HepG2 (cell line): Measurements from ENCODE around the gene MAOB. TPM values are rescaled to one million over a fixed set of nuclear protein-coding genes. Genes with fewer than 3 reads are reported as not detected.

Experiments used
- ATAC-seq: fragments of 200-7000 bp; cut with Tn5 transposase; 3 replicates; pipeline ENCODE4 v1.9.1; 2020; ENCODE audit warnings: mild to moderate bottlenecking, moderate library complexity
- BruUV-seq: library from RNA; stranded (reverse); fragments of 400-500 nt; replicated peaks from 2 replicates; lab custom pipeline; 2021; lab: Mats Ljungman, UMichigan
- CTCF ChIA-PET: fragments of 300-600 bp; formaldehyde crosslinking; extraction: SDS; loops from one replicate; lab custom pipeline; 2021; ENCODE audit warnings: low total read pairs, inconsistent platforms, low intra/inter-chr PET ratio; lab: Yijun Ruan, JAX
- POLR2A ChIA-PET: fragments of 350-600 bp; sonication (Branson Sonifier 250); formaldehyde crosslinking; loops from one replicate; lab custom pipeline; 2020; ENCODE audit warnings: antibody characterized with exemption, inconsistent platforms; lab: Yijun Ruan, JAX
- DNase-seq: peaks from one replicate; pipeline ENCODE4 v3.0.0-alpha.2; 2015; ENCODE audit warnings: low spot score
- FAIRE-seq: peaks from 3 replicates; lab custom pipeline; 2011; peaks lifted over from hg19 to GRCh38; lab: Jason Lieb, UNC
- H2AFZ ChIP-seq: one replicate; pipeline ENCODE4 v1.6.1; 2011; ENCODE audit warnings: low read length, inconsistent platforms
- H3K27ac ChIP-seq: fragments of 300-600 bp; 3 replicates; pipeline ENCODE4 v1.8.0; 2011; ENCODE audit warnings: mixed run types, mild to moderate bottlenecking, mixed read lengths, low read length, inconsistent platforms; ENCODE audit not compliant: insufficient read depth; ENCODE audit errors: extremely low read length
- H3K27me3 ChIP-seq, 2 experiments: fragments of 200-600 bp in 1 of 2; 2 replicates in 1 of 2; 3 replicates in 1 of 2; pipeline versions ENCODE4 v1.6.0 to v1.8.0; 2011; ENCODE audit warnings: low read length in 2 of 2, mild to moderate bottlenecking in 2 of 2, moderate library complexity in 2 of 2, inconsistent platforms in 1 of 2; ENCODE audit not compliant: insufficient read depth in 2 of 2, control insufficient read depth in 1 of 2
- H3K36me3 ChIP-seq, 2 experiments: fragments of 200-600 bp in 1 of 2; replicated peaks in 1 of 2; 2 replicates in 1 of 2; 3 replicates in 1 of 2; pipeline versions ENCODE4 v1.5.1 to v1.8.0; 2011; ENCODE audit warnings: low read length in 2 of 2, inconsistent platforms in 1 of 2; ENCODE audit not compliant: insufficient read depth in 2 of 2, control insufficient read depth in 1 of 2
- H3K4me1 ChIP-seq: 2 replicates; pipeline ENCODE4 v1.5.1; 2012; ENCODE audit warnings: low read length, inconsistent platforms; ENCODE audit not compliant: insufficient read depth
- H3K4me2 ChIP-seq: 2 replicates; pipeline ENCODE4 v1.6.0; 2011; ENCODE audit warnings: low read depth, low read length, inconsistent platforms
- H3K4me3 ChIP-seq, 3 experiments: fragments of 200-600 bp in 1 of 3; sonication (generic), shearing (Covaris generic) in 1 of 3; replicated peaks in 1 of 3; 2 replicates each; pipeline ENCODE4 v1.5.1; 2011 to 2016; ENCODE audit warnings: low read length in 3 of 3, inconsistent platforms in 2 of 3, low read depth in 2 of 3, mild to moderate bottlenecking in 2 of 3, control low read depth in 1 of 3, mixed read lengths in 1 of 3; ENCODE audit not compliant: insufficient read depth in 1 of 3
- H3K79me2 ChIP-seq: one replicate; pipeline ENCODE4 v1.6.1; 2011; ENCODE audit warnings: low read length, inconsistent platforms; ENCODE audit not compliant: insufficient read depth
- H3K9ac ChIP-seq: 2 replicates; pipeline ENCODE4 v1.6.0; 2011; ENCODE audit warnings: mild to moderate bottlenecking, low read depth, low read length, inconsistent platforms; ENCODE audit not compliant: insufficient read depth
- H3K9me3 ChIP-seq: 2 replicates; pipeline ENCODE4 v1.5.1; 2012; ENCODE audit warnings: mild to moderate bottlenecking, low read length
- H4K20me1 ChIP-seq: 2 replicates; pipeline ENCODE4 v1.6.0; 2011; ENCODE audit warnings: inconsistent platforms, mild to moderate bottlenecking, low read length, moderate library complexity; ENCODE audit not compliant: insufficient read depth
- FOXK2 ChIP-seq: fragments of 450-650 bp; IDR thresholded peaks from 2 replicates; pipeline ENCODE4 v1.6.1; 2016
- JUN ChIP-seq: sonication (generic); formaldehyde crosslinking; IDR thresholded peaks from 2 replicates; pipeline ENCODE4 v1.4.0; 2020; ENCODE audit warnings: mild to moderate bottlenecking, missing genetic modification reagents
- RERE ChIP-seq: IDR thresholded peaks from 2 replicates; pipeline ENCODE4 v1.6.1; 2016; ENCODE audit warnings: low read depth, missing genetic modification reagents, missing compliant biosample characterization
- SP1 ChIP-seq, 2 experiments: fragments of 450-650 bp in 1 of 2; sonication (generic) in 1 of 2; formaldehyde crosslinking in 1 of 2; IDR thresholded peaks; 2 replicates each; pipeline versions ENCODE4 v1.4.0 to v1.6.1; 2016 to 2020; ENCODE audit warnings: missing genetic modification reagents in 1 of 2
- ZNF329 ChIP-seq: sonication (generic); formaldehyde crosslinking; IDR thresholded peaks from 2 replicates; pipeline ENCODE4 v1.9.0; 2021; ENCODE audit warnings: low read depth, mild to moderate bottlenecking, missing genetic modification reagents
- ZNF687 ChIP-seq: sonication (generic); formaldehyde crosslinking; IDR thresholded peaks from 2 replicates; pipeline ENCODE4 v1.5.1; 2020; ENCODE audit warnings: mild to moderate bottlenecking, missing genetic modification reagents, moderate library complexity
- ZNF775 ChIP-seq: sonication (generic); formaldehyde crosslinking; IDR thresholded peaks from 2 replicates; pipeline ENCODE4 v1.4.0; 2020; ENCODE audit warnings: missing genetic modification reagents, mild to moderate bottlenecking, moderate library complexity, borderline replicate concordance
- ZNF776 ChIP-seq: sonication (generic); formaldehyde crosslinking; IDR thresholded peaks from 2 replicates; pipeline ENCODE4 v1.4.0; 2020; ENCODE audit warnings: mild to moderate bottlenecking, missing genetic modification reagents
- ZZZ3 ChIP-seq: sonication (generic); formaldehyde crosslinking; IDR thresholded peaks from 2 replicates; pipeline ENCODE4 v1.4.0; 2020; ENCODE audit warnings: missing genetic modification reagents, mild to moderate bottlenecking, borderline replicate concordance
- WGBS: methylation state at CpG from one replicate; pipeline ENCODE4 v1.1.6; 2017; ENCODE audit warnings: low lambda C conversion rate; 5-methylcytosine and 5-hydroxymethylcytosine counted together
- in situ Hi-C: cut with HindIII; loops from 2 replicates; pipeline ENCODE4 v1.10.0; 2017; ENCODE audit warnings: low pct_unique_long_range_greater_than_20kb; ENCODE audit not compliant: extremely low pct_ligation_motif_present
- intact Hi-C: fragments of 100-400 bp; cut with micrococcal nuclease; formaldehyde crosslinking; loops from one replicate; pipeline ENCODE4 v1.10.0; 2022; ENCODE audit not compliant: unreplicated experiment
- polyA plus RNA-seq, 8 experiments: library from polyadenylated mRNA; depleted of rRNA in 3 of 8; stranded (reverse) in 7 of 8; unstranded in 1 of 8; fragments of >200 nt; fragmentation: Illumina TruSeq in 4 of 8; extraction: Trizol in 4 of 8; gene quantifications; 2 replicates each; pipeline versions ENCODE4 v1.2.1 to v1.2.3, GENCODE V29; 2011 to 2016; ENCODE audit warnings: low read depth in 4 of 8, missing spikeins in 1 of 8, mixed read lengths in 1 of 8; ENCODE audit not compliant: insufficient read depth in 1 of 8
- total RNA-seq, 5 experiments: library from RNA; depleted of rRNA; stranded (reverse); fragments of >200 nt; fragmentation: Illumina TruSeq; extraction: Trizol; gene quantifications; 2 replicates each; pipeline ENCODE4 v1.2.3, GENCODE V29; 2016; ENCODE audit warnings: low read depth in 1 of 5

Gene MAOB
- total and polyA plus RNA-seq, 2 of the 13 experiments (the other 11 are each of a cell fraction or from before 2014, with no cell fraction given): 11.0 to 19.0 TPM

- BruUV-seq: no TSS peak
- Histone ChIP-seq H2AFZ (no peak overlapping the region), H3K9me3 (no peaks in the 10 kb centered on the region), H3K4me1 (no peaks in the 10 kb centered on the region), H3K4me3 (no peak overlapping the region), H4K20me1 (no peaks in the 10 kb centered on the region), H3K27me3 (no peaks in the 10 kb centered on the region), H3K4me2 (no peak overlapping the region), H3K27ac (no peak overlapping the region), H3K36me3 (no peaks in the 10 kb centered on the region), H3K9ac (no peak overlapping the region), H3K79me2 (no peaks in the 10 kb centered on the region)
- CTCF ChIA-PET: no interaction called here
- POLR2A ChIA-PET: no interaction called here
- TF ChIP-seq SP1 (IDR thresholded peaks at IDR 0.05) (no peak), SP1 (CRISPR knock-in tag; IDR thresholded peaks at IDR 0.05) (no peak), ZNF775 (CRISPR knock-in tag) (no peak), JUN (no peak), RERE (CRISPR knock-in tag) (no peak), ZNF687 (CRISPR knock-in tag) (no peak), ZZZ3 (CRISPR knock-in tag) (no peak), ZNF329 (CRISPR knock-in tag) (no peak), ZNF776 (CRISPR knock-in tag) (no peak), FOXK2 (no peak)
- FAIRE-seq (no peak), ATAC-seq (no peak), DNase-seq (no peak)
- intact Hi-C loops: no loop called here
- WGBS: 16% methylated on average over 5 of the region's 5 CpGs
- in situ Hi-C loops: no loop called here
Observed at GRCh38 chrX:43898406-43899035, 16.3 kb upstream of the MAOB start.
